DOHH2 (cell line): ENCODE data around the gene ARHGAP4.

ENCODE experiments used
- H3F3A ChIP-seq: fragments of 200-600 bp; sonication (generic), shearing (Covaris generic); 2 replicates; pipeline ENCODE4 v1.6.0; 2016; ENCODE audit warnings: antibody characterized with exemption, mild to moderate bottlenecking; ENCODE audit not compliant: control insufficient read depth, insufficient read depth
- H3K27ac ChIP-seq: fragments of 200-600 bp; sonication (generic); 2 replicates; pipeline ENCODE4 v1.5.1; 2014; ENCODE audit warnings: low read depth, mild to moderate bottlenecking, low read length, moderate library complexity
- H3K27me3 ChIP-seq: fragments of 200-600 bp; sonication (generic); 2 replicates; pipeline ENCODE4 v1.6.1; 2014; ENCODE audit warnings: mild to moderate bottlenecking, low read length, mixed read lengths; ENCODE audit not compliant: control insufficient read depth
- H3K36me3 ChIP-seq: fragments of 200-600 bp; sonication (generic); 2 replicates; pipeline ENCODE4 v1.6.1; 2014; ENCODE audit warnings: mild to moderate bottlenecking, low read length, moderate library complexity, mixed read lengths; ENCODE audit not compliant: control insufficient read depth
- H3K4me1 ChIP-seq: fragments of 200-600 bp; sonication (generic); 2 replicates; pipeline ENCODE4 v1.6.1; 2014; ENCODE audit warnings: mild to moderate bottlenecking, low read length, mixed read lengths; ENCODE audit not compliant: control insufficient read depth
- H3K4me2 ChIP-seq: fragments of 200-600 bp; sonication (generic); 2 replicates; pipeline ENCODE4 v1.6.0; 2014; ENCODE audit warnings: mild to moderate bottlenecking, low read length, moderate library complexity
- H3K4me3 ChIP-seq: fragments of 200-600 bp; sonication (generic); 2 replicates; pipeline ENCODE4 v1.5.1; 2014; ENCODE audit warnings: mild to moderate bottlenecking, low read length, mixed read lengths
- H3K79me2 ChIP-seq: fragments of 200-600 bp; sonication (generic); 2 replicates; pipeline ENCODE4 v1.6.1; 2014; ENCODE audit warnings: mild to moderate bottlenecking, low read length, mixed read lengths; ENCODE audit not compliant: control insufficient read depth
- H3K9me2 ChIP-seq: fragments of 200-600 bp; sonication (generic); replicated peaks from 2 replicates; pipeline ENCODE4 v1.6.1; 2014; ENCODE audit warnings: mild to moderate bottlenecking, low read length, mixed read lengths; ENCODE audit not compliant: control insufficient read depth
- H3K9me3 ChIP-seq: fragments of 200-600 bp; sonication (generic); 2 replicates; pipeline ENCODE4 v1.6.1; 2014; ENCODE audit warnings: antibody characterized with exemption, low read length, mixed read lengths; ENCODE audit not compliant: control insufficient read depth, insufficient read depth
- H4K20me1 ChIP-seq: fragments of 200-600 bp; sonication (generic); 2 replicates; pipeline ENCODE4 v1.6.0; 2014; ENCODE audit warnings: low read depth, mild to moderate bottlenecking, antibody characterized with exemption, low read length, moderate library complexity; ENCODE audit not compliant: control insufficient read depth, insufficient read depth
- CTCF ChIP-seq: fragments of 200-600 bp; sonication (generic); IDR thresholded peaks from one replicate; pipeline ENCODE4 v1.5.1; 2014; ENCODE audit warnings: antibody characterized with exemption, mild to moderate bottlenecking, low read depth, low read length; ENCODE audit not compliant: poor library complexity, severe bottlenecking
- EZH2phosphoT487 ChIP-seq: fragments of 200-600 bp; sonication (generic); IDR thresholded peaks from 2 replicates; pipeline ENCODE4 v1.6.1; 2017; ENCODE audit warnings: borderline replicate concordance, mild to moderate bottlenecking, antibody characterized with exemption, low read length, moderate library complexity, mixed read lengths

The ARHGAP4 gene

GRCh38 chrX:153969125-153969903 is 43.2 kb upstream of the ARHGAP4 start:
- Histone ChIP-seq H3K27me3 (no peaks in the 10 kb centered on the region), H3K4me2 (peak overlapping the region; percentile 96), H3K36me3 (peaks cover 65% of the 10 kb centered on the region), H3K9me2 (no peaks in the 10 kb centered on the region), H3K9me3 (no peaks in the 10 kb centered on the region), H3K27ac (peak overlapping the region; percentile 96), H3F3A (0 out of 2 replicates have a peak, but pooled peaks cover 3% of the 10 kb centered on the region), H4K20me1 (peaks cover 7% of the 10 kb centered on the region), H3K4me3 (peak overlapping the region; percentile 94), H3K4me1 (peaks cover 42% of the 10 kb centered on the region), H3K79me2 (peaks cover 87% of the 10 kb centered on the region)
- no peak for TF ChIP-seq EZH2phosphoT487
- TF ChIP-seq CTCF: no peak

GRCh38 chrX:153968754-153969124 is 42.7 kb upstream of the ARHGAP4 start:
- Histone ChIP-seq H3F3A (0 out of 2 replicates have a peak, but pooled peaks cover 3% of the 10 kb centered on the region), H3K4me2 (peak overlapping the region; percentile 96), H3K36me3 (peaks cover 71% of the 10 kb centered on the region), H3K79me2 (peaks cover 87% of the 10 kb centered on the region), H3K9me2 (no peaks in the 10 kb centered on the region), H4K20me1 (peaks cover 7% of the 10 kb centered on the region), H3K9me3 (no peaks in the 10 kb centered on the region), H3K27ac (peak overlapping the region; percentile 96), H3K4me1 (peaks cover 36% of the 10 kb centered on the region), H3K27me3 (no peaks in the 10 kb centered on the region), H3K4me3 (peak overlapping the region; percentile 94)
- TF ChIP-seq EZH2phosphoT487 (no peak), CTCF (peak; percentile 31)

GRCh38 chrX:153968255-153968654 is 42.2 kb upstream of the ARHGAP4 start:
- Histone ChIP-seq H3K27ac (peak overlapping the region; percentile 96; the same call in 1 of the 2 replicates), H3K27me3 (no peaks in the 10 kb centered on the region), H3K4me3 (peak overlapping the region; percentile 94), H3K79me2 (peaks cover 86% of the 10 kb centered on the region), H3K36me3 (peaks cover 75% of the 10 kb centered on the region), H3K4me2 (peak overlapping the region; percentile 96), H3F3A (0 out of 2 replicates have a peak, but pooled peaks cover 3% of the 10 kb centered on the region), H3K9me3 (no peaks in the 10 kb centered on the region), H4K20me1 (peaks cover 7% of the 10 kb centered on the region), H3K9me2 (no peaks in the 10 kb centered on the region), H3K4me1 (peaks cover 31% of the 10 kb centered on the region)
- TF ChIP-seq CTCF (no peak), EZH2phosphoT487 (no peak)
